OCI-LY1 (cell line): ENCODE data around the gene MVB12B.

Source experiments
- H2AFZ ChIP-seq: fragments of 200-600 bp; sonication (generic), shearing (Covaris generic); 2 replicates; pipeline ENCODE4 v1.6.0; 2014; ENCODE audit warnings: antibody characterized with exemption, mild to moderate bottlenecking, low read length
- H3F3A ChIP-seq: fragments of 200-600 bp; sonication (generic), shearing (Covaris generic); 2 replicates; pipeline ENCODE4 v1.6.0; 2014; ENCODE audit warnings: mild to moderate bottlenecking, antibody characterized with exemption, low read length, moderate library complexity; ENCODE audit not compliant: insufficient read depth
- H3K27ac ChIP-seq: fragments of 200-600 bp; sonication (generic); 2 replicates; pipeline ENCODE4 v1.5.1; 2014; ENCODE audit warnings: low read length, mixed run types, mild to moderate bottlenecking, low read depth; ENCODE audit not compliant: poor library complexity, severe bottlenecking
- H3K27me3 ChIP-seq: fragments of 200-600 bp; sonication (generic); 2 replicates; pipeline ENCODE4 v1.6.0; 2014; ENCODE audit warnings: antibody characterized with exemption, mild to moderate bottlenecking, low read length, moderate library complexity; ENCODE audit not compliant: insufficient read depth
- H3K36me3 ChIP-seq: fragments of 200-600 bp; sonication (generic); 2 replicates; pipeline ENCODE4 v1.6.1; 2014; ENCODE audit warnings: mild to moderate bottlenecking, antibody characterized with exemption, low read length, moderate library complexity, mixed read lengths; ENCODE audit not compliant: insufficient read depth
- H3K4me1 ChIP-seq: fragments of 200-600 bp; sonication (generic); 2 replicates; pipeline ENCODE4 v1.5.1; 2014; ENCODE audit warnings: mild to moderate bottlenecking, low read length, moderate library complexity; ENCODE audit not compliant: insufficient read depth, severe bottlenecking
- H3K4me2 ChIP-seq: fragments of 200-600 bp; sonication (generic), shearing (Covaris generic); 2 replicates; pipeline ENCODE4 v1.6.1; 2014; ENCODE audit warnings: low read length
- H3K4me3 ChIP-seq: fragments of 200-600 bp; sonication (generic); 2 replicates; pipeline ENCODE4 v1.5.1; 2014; ENCODE audit warnings: low read length, low read depth, mild to moderate bottlenecking, mixed read lengths; ENCODE audit not compliant: poor library complexity, severe bottlenecking
- H3K79me2 ChIP-seq: fragments of 200-600 bp; shearing (Covaris generic); 2 replicates; pipeline ENCODE4 v1.6.1; 2016; ENCODE audit warnings: mixed run types, low read length, mixed read lengths; ENCODE audit not compliant: insufficient read depth
- H3K9ac ChIP-seq: fragments of 200-600 bp; sonication (generic), shearing (Covaris generic); 2 replicates; pipeline ENCODE4 v1.6.1; 2014; ENCODE audit warnings: mild to moderate bottlenecking, low read length, mixed read lengths
- H3K9me2 ChIP-seq: fragments of 200-600 bp; sonication (generic), shearing (Covaris generic); 2 replicates; pipeline ENCODE4 v1.6.1; 2014; ENCODE audit warnings: low read depth, mild to moderate bottlenecking, low read length, mixed read lengths
- H3K9me3 ChIP-seq: fragments of 200-600 bp; shearing (Covaris generic); 2 replicates; pipeline ENCODE4 v1.6.1; 2014; ENCODE audit warnings: low read length, mixed read lengths
- H4K20me1 ChIP-seq: fragments of 200-600 bp; sonication (generic), shearing (Covaris generic); 2 replicates; pipeline ENCODE4 v1.6.0; 2016; ENCODE audit warnings: mild to moderate bottlenecking, low read length; ENCODE audit not compliant: insufficient read depth
- EZH2 ChIP-seq: fragments of 200-600 bp; sonication (generic), shearing (Covaris generic); IDR thresholded peaks from 2 replicates; pipeline ENCODE4 v1.8.0; 2017; ENCODE audit warnings: borderline replicate concordance, mixed run types, mild to moderate bottlenecking, antibody characterized with exemption, low read length, moderate library complexity, mixed read lengths
- TF ChIP-seq, protein P1 (sequence below): fragments of 200-600 bp; sonication (generic), shearing (Covaris generic); IDR thresholded peaks from 2 replicates; pipeline ENCODE4 v1.5.1; 2017; ENCODE audit warnings: mild to moderate bottlenecking, antibody characterized with exemption, low read length, moderate library complexity, mixed read lengths

The MVB12B gene

DNA sequence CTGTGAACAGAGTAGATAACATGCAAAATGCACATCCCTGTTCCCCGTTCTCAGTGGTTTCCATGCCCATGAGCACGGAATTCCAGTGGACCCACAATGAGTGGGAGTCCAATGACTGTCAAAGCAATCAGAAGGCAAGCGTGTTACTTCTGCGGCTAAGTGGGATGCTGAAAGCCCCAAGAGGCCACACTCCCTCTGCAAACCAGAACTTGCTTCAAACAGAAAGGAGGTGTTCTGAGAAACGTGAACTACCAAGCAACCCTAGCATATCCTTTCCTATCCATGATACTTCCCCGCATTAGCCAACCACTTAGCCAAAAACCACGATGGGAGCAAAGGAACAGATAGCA lies 21.7 kb upstream of the MVB12B start:
- no peak overlapping the region for H3K27ac ChIP-seq
- no peaks in the 10 kb centered on the region for H3K9me3 ChIP-seq
- H4K20me1 ChIP-seq = no peaks in the 10 kb centered on the region
- no peak overlapping the region for H3K9ac ChIP-seq
- H2AFZ ChIP-seq = no peak overlapping the region
- no peaks in the 10 kb centered on the region for H3F3A ChIP-seq
- no peaks in the 10 kb centered on the region for H3K9me2 ChIP-seq
- H3K27me3 ChIP-seq = no peaks in the 10 kb centered on the region
- no peak overlapping the region for H3K4me3 ChIP-seq
- H3K36me3 ChIP-seq = no peaks in the 10 kb centered on the region
- TF ChIP-seq, protein P1, sequence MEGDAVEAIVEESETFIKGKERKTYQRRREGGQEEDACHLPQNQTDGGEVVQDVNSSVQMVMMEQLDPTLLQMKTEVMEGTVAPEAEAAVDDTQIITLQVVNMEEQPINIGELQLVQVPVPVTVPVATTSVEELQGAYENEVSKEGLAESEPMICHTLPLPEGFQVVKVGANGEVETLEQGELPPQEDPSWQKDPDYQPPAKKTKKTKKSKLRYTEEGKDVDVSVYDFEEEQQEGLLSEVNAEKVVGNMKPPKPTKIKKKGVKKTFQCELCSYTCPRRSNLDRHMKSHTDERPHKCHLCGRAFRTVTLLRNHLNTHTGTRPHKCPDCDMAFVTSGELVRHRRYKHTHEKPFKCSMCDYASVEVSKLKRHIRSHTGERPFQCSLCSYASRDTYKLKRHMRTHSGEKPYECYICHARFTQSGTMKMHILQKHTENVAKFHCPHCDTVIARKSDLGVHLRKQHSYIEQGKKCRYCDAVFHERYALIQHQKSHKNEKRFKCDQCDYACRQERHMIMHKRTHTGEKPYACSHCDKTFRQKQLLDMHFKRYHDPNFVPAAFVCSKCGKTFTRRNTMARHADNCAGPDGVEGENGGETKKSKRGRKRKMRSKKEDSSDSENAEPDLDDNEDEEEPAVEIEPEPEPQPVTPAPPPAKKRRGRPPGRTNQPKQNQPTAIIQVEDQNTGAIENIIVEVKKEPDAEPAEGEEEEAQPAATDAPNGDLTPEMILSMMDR = no peak
- TF ChIP-seq EZH2 = no peak
- no peaks in the 10 kb centered on the region for H3K79me2 ChIP-seq
- H3K4me2 ChIP-seq = no peak overlapping the region
- H3K4me1 ChIP-seq = no peaks in the 10 kb centered on the region

- TF ChIP-seq EZH2 = no peak
- TF ChIP-seq, protein P1 = no peak
- Histone ChIP-seq H3K36me3 (no peaks in the 10 kb centered on the region), H3K4me2 (no peak overlapping the region), H3F3A (no peaks in the 10 kb centered on the region), H3K4me1 (no peaks in the 10 kb centered on the region), H3K9me3 (no peaks in the 10 kb centered on the region), H3K27ac (no peak overlapping the region), H2AFZ (no peak overlapping the region), H4K20me1 (no peaks in the 10 kb centered on the region), H3K9ac (no peak overlapping the region), H3K9me2 (no peaks in the 10 kb centered on the region), H3K79me2 (no peaks in the 10 kb centered on the region), H3K27me3 (no peaks in the 10 kb centered on the region), H3K4me3 (no peak overlapping the region)
Measured at GRCh38 chr9:126306071-126306647, 20.5 kb upstream of the MVB12B start.

- H3K27ac ChIP-seq = no peak overlapping the region
- no peaks in the 10 kb centered on the region for H3K27me3 ChIP-seq
- no peak overlapping the region for H3K4me3 ChIP-seq
- H3K9ac ChIP-seq = no peak overlapping the region
- H4K20me1 ChIP-seq = no peaks in the 10 kb centered on the region
- no peaks in the 10 kb centered on the region for H3K4me1 ChIP-seq
- no peak for TF ChIP-seq EZH2
- TF ChIP-seq, protein P1 = no peak
- no peaks in the 10 kb centered on the region for H3F3A ChIP-seq
- no peak overlapping the region for H2AFZ ChIP-seq
- no peaks in the 10 kb centered on the region for H3K79me2 ChIP-seq
- no peaks in the 10 kb centered on the region for H3K9me3 ChIP-seq
- no peaks in the 10 kb centered on the region for H3K9me2 ChIP-seq
- no peaks in the 10 kb centered on the region for H3K36me3 ChIP-seq
- no peak overlapping the region for H3K4me2 ChIP-seq
Measured at GRCh38 chr9:126307322-126308061, 19.1 kb upstream of the MVB12B start.
